Glutamatergic neuron (in vitro differentiated cells): ENCODE data around the gene KRT32. TPM values are rescaled to one million over a fixed set of nuclear protein-coding genes. Genes with fewer than 3 reads are reported as not detected.

ENCODE experiments used
- DNase-seq: peaks from one replicate; pipeline ENCODE4 v3.0.0; 2022
- H3K27ac Mint-ChIP-seq: one replicate; pipeline ENCODE4 v1.8.0; 2020; ENCODE audit warnings: mild to moderate bottlenecking, mixed read lengths, inconsistent platforms; ENCODE audit not compliant: unreplicated experiment
- H3K27me3 Mint-ChIP-seq: one replicate; pipeline ENCODE4 v1.8.0; 2020; ENCODE audit warnings: mild to moderate bottlenecking, moderate library complexity, mixed read lengths, inconsistent platforms; ENCODE audit not compliant: unreplicated experiment
- H3K36me3 Mint-ChIP-seq: one replicate; pipeline ENCODE4 v1.8.0; 2020; ENCODE audit warnings: mild to moderate bottlenecking, mixed read lengths, inconsistent platforms; ENCODE audit not compliant: unreplicated experiment
- H3K4me1 Mint-ChIP-seq: one replicate; pipeline ENCODE4 v1.8.0; 2020; ENCODE audit warnings: mild to moderate bottlenecking, low read depth, mixed read lengths, inconsistent platforms; ENCODE audit not compliant: unreplicated experiment
- H3K4me3 Mint-ChIP-seq: one replicate; pipeline ENCODE4 v1.8.0; 2020; ENCODE audit warnings: mild to moderate bottlenecking, mixed read lengths, inconsistent platforms; ENCODE audit not compliant: unreplicated experiment
- H3K9me3 Mint-ChIP-seq: one replicate; pipeline ENCODE4 v1.8.0; 2020; ENCODE audit warnings: mild to moderate bottlenecking, moderate library complexity, mixed read lengths, inconsistent platforms; ENCODE audit not compliant: unreplicated experiment
- CTCF ChIP-seq: fragments of 200-600 bp; sonication (generic); IDR thresholded peaks from one replicate; pipeline ENCODE4 v1.5.0; 2021; ENCODE audit not compliant: partially characterized antibody, unreplicated experiment
- total RNA-seq: library from RNA; stranded (reverse); fragmentation: NEBNext Ultra II Directional; extraction: Animal tissue kit (Norgen Biotek cat#: 25700); gene quantifications from one replicate; pipeline ENCODE4 v1.2.1, GENCODE V29; 2021; ENCODE audit not compliant: unreplicated experiment

The KRT32 gene
- total RNA-seq, 1 donor from 2014 or later = not detected

GRCh38 chr17:41420134-41420533 is 47.1 kb downstream of the KRT32 start:
- Mint-ChIP-seq H3K27ac (no peak overlapping the region), H3K4me1 (peaks cover 4% of the 10 kb centered on the region), H3K36me3 (no peaks in the 10 kb centered on the region), H3K9me3 (no peaks in the 10 kb centered on the region), H3K27me3 (peaks cover 2% of the 10 kb centered on the region), H3K4me3 (no peak overlapping the region)
- no peak for TF ChIP-seq CTCF
- DNase-seq = no peak

- peaks cover 4% of the 10 kb centered on the region for H3K4me1 Mint-ChIP-seq
- H3K27ac Mint-ChIP-seq = no peak overlapping the region
- no peaks in the 10 kb centered on the region for H3K9me3 Mint-ChIP-seq
- peaks cover 2% of the 10 kb centered on the region for H3K27me3 Mint-ChIP-seq
- H3K4me3 Mint-ChIP-seq = no peak overlapping the region
- no peak for DNase-seq
- no peaks in the 10 kb centered on the region for H3K36me3 Mint-ChIP-seq
- no peak for TF ChIP-seq CTCF
These were observed 47.5 kb downstream of the KRT32 start for GRCh38 chr17:41419716-41420115.

GRCh38 chr17:41418116-41418860 is 48.9 kb downstream of the KRT32 start:
- H3K27ac Mint-ChIP-seq = no peak overlapping the region
- TF ChIP-seq CTCF = no peak
- H3K9me3 Mint-ChIP-seq = no peaks in the 10 kb centered on the region
- H3K4me3 Mint-ChIP-seq = no peak overlapping the region
- peaks cover 4% of the 10 kb centered on the region for H3K4me1 Mint-ChIP-seq
- H3K36me3 Mint-ChIP-seq = no peaks in the 10 kb centered on the region
- peaks cover 2% of the 10 kb centered on the region for H3K27me3 Mint-ChIP-seq
- DNase-seq = no peak

- peaks cover 2% of the 10 kb centered on the region for H3K27me3 Mint-ChIP-seq
- no peaks in the 10 kb centered on the region for H3K9me3 Mint-ChIP-seq
- H3K27ac Mint-ChIP-seq = no peak overlapping the region
- H3K4me3 Mint-ChIP-seq = no peak overlapping the region
- H3K4me1 Mint-ChIP-seq = peaks cover 4% of the 10 kb centered on the region
- no peaks in the 10 kb centered on the region for H3K36me3 Mint-ChIP-seq
- no peak for DNase-seq
- TF ChIP-seq CTCF = peak; percentile 17
These were observed 49.6 kb downstream of the KRT32 start for GRCh38 chr17:41417576-41418015.

GRCh38 chr17:41417127-41417526 is 50.1 kb downstream of the KRT32 start:
- Mint-ChIP-seq H3K36me3 (no peaks in the 10 kb centered on the region), H3K9me3 (no peaks in the 10 kb centered on the region), H3K27ac (no peak overlapping the region), H3K27me3 (peaks cover 2% of the 10 kb centered on the region), H3K4me3 (no peak overlapping the region), H3K4me1 (peaks cover 4% of the 10 kb centered on the region)
- no peak for TF ChIP-seq CTCF
- DNase-seq = no peak
